ENCODE measurements around the gene C5orf52.
"Not testable (repeated sequence)": the region's sequence is repeated elsewhere in the genome, so short reads cannot be mapped to it uniquely, and the experiment has no call there.

The C5orf52 gene

GRCh38 chr5:157677931-157678330 lies 6.6 kb downstream of the C5orf52 start:
- no peak for DNase-seq (ENCODE audit: low spot score)

GRCh38 chr5:157679801-157680200 lies 8.5 kb downstream of the C5orf52 start:
- DNase-seq (ENCODE audit: low spot score): no peak

- DNase-seq (ENCODE audit: low spot score): no peak
These were observed 8.9 kb downstream of the C5orf52 start for GRCh38 chr5:157680239-157680638.

GRCh38 chr5:157681048-157681447 lies 9.7 kb downstream of the C5orf52 start:
- DNase-seq (ENCODE audit: low spot score): no peak

DNA sequence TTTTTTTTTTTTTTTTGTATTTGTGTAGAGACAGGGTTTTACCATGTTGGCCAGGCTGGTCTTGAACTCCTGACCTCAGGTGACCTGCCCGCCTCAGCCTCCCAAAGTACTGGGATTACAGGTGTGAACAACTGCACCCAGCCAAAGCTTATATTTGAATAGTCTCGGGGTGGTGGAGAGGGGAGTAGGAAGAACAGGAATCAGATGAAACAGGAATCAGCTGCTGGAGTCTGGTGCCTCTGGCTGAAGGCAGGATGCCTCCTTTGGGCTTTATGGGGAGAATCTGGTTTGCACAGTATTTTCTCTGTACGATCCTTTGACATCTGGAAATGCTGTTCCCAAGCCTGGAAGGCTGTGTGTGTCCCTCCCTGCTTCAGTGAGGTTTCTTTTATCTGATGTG lies 10.9 kb downstream of the C5orf52 start:
- no peak for DNase-seq (ENCODE audit: low spot score)

GRCh38 chr5:157686276-157687197 lies 15.2 kb downstream of the C5orf52 start:
- DNase-seq (ENCODE audit: low spot score): not testable (repeated sequence)

DNA sequence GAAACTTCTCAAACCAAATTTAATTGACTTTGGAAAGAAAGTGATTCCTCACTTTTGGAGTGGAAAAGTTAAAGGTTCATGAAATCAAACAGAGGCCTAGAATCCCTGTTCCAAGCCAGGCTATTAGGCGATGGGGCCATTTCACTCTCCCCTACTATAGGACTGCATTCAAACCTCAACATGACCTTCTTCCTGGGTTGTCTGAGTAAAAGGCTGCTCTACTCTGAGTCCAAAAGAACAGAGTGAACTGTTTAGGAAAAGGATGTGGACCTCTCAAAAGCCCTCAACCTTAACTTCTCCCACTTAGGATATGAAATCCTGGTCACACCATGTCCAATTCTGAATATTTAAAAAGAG lies 15.8 kb downstream of the C5orf52 start:
- no peak for DNase-seq (ENCODE audit: low spot score)

- no peak for DNase-seq (ENCODE audit: low spot score)
These were observed 18.8 kb downstream of the C5orf52 start for GRCh38 chr5:157689942-157690689.

- DNase-seq (ENCODE audit: low spot score): no peak
These were observed 19.5 kb downstream of the C5orf52 start for GRCh38 chr5:157690690-157691433.

- not testable (repeated sequence) for DNase-seq (ENCODE audit: low spot score)
These were observed 22.5 kb downstream of the C5orf52 start for GRCh38 chr5:157693816-157694215.

- not testable (repeated sequence) for DNase-seq (ENCODE audit: low spot score)
These were observed 24.8 kb downstream of the C5orf52 start for GRCh38 chr5:157696154-157696553.

DNA sequence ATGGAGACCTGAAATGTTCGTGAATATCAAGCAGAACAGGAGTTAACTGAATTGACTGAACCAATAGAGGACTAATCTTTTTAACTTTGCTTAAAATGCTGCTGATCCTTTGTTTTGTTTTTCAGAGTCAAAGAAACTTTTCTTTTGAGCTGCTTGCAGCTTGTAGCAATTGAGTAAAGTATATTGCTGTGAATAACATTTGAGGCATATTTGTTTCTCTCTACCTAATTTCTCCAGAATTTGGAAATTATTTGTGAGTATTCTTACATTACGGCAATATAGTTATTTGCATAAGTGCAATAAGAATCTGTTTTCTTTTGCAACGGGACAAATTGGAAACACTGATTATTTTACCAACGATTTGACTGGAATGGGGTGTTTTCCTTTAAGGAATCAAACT lies 27.3 kb downstream of the C5orf52 start:
- not testable (repeated sequence) for DNase-seq (ENCODE audit: low spot score)

DNA sequence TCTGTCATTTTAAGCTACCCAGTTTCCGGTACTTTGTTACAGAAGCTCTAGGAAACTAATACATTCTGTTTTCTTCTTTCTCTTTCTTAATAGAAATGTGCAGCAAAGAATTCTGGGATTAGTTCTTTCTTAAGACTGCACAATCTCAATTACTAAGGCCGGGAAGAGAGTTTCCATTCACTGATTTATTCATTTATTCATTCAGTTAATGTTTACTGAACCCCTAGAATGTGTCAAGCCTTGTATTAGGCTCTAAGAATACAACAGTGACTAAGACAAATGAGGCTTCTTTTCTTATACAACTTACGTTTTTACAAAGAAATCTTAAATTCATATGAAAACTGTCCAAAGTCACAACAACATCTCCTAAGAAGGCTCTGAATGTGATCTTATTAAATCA lies 32.4 kb downstream of the C5orf52 start:
- DNase-seq (ENCODE audit: low spot score): no peak

GRCh38 chr5:157708866-157709265 lies 37.5 kb downstream of the C5orf52 start:
- no peak for DNase-seq (ENCODE audit: low spot score)

DNA sequence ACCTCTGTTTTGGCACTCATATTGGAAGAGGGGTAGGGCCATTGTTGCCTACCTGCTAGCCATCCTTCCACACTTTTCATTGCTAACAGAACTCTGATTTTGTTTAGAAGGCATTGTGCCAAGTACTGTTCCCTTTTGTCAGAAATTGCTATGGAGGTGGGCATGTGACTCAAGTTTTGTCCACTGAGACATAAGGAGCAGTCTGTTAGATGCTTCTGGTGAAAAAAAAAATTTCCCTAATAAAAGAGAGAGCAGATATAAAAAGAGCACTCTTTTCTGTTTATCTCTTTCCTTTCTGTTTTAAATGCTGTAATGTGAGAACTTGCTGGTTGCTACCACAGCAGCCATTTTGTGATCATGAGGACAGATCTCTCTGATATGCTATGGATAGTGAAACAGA lies 38.0 kb downstream of the C5orf52 start:
- no peak for DNase-seq (ENCODE audit: low spot score)

DNA sequence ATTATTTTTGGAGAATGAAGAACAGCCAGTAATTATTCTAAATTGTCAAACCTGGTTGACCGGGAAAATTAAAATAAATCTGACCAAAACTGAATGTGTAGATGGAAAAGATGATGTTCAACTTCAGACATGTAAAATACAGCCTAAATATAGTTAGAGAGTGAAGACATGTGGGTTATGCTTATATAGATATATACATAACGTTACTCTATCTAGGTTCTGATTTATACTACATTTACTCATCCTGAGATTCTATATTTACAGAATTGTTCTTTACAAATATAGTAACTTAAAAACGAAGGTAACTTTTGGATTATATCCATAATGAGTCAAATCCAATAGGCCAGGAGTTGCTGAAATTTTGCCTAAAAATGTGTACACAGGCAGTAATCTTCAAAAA lies 39.1 kb downstream of the C5orf52 start:
- no peak for DNase-seq (ENCODE audit: low spot score)

DNA sequence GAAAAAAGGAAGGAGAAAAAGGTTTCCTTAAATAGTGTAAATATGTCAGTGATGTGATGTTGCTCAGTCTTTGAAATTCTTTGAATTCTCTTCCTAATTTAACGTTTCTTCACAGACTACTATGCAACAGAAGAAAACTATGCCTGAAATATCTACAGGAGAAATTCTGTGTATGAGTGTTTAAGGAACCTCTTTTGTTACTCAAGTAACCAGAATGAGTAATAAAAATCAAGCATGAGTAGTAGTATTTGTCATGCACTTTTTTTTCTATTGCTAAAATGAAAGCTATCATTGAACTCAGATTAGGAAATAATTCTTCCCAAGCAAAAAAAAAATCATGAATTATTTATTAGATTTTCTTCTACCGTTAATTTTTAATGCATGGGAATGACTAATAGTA lies 39.5 kb downstream of the C5orf52 start:
- DNase-seq (ENCODE audit: low spot score): no peak

DNA sequence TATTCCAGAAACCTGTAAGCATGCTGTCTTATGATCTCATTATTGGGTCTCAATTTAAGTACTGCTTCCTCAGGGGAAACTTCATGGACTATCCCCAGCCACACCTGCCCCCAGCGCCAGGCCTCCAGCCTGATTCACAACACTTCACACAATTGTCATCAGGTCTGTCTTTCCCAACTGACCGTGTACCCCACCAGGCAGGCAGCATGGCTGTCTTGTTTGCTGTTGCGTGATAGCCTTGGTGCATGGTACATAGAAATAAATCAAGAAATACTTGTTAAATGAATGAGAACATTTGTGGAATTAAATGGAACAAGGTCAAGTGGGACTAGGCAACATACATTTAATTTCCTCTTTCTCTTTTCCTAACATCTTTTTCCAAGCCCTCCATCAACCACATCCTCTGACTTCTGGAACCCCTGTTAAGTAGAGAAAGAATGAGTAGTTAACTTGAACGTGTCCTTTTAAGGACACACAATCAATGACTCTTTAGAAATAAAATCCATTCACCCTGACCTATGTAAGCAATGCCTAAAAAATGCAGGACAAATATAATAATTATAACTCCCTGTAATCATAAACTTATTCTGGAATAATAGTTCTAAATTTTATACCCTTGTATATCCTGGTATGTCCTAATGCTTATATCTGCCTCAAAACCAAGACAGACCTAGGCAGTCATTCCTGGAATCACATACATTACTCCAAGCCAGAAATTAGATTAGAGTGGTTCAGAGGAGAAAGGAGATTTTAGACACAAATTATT lies 42.7 kb downstream of the C5orf52 start:
- DNase-seq (ENCODE audit: low spot score): no peak

DNA sequence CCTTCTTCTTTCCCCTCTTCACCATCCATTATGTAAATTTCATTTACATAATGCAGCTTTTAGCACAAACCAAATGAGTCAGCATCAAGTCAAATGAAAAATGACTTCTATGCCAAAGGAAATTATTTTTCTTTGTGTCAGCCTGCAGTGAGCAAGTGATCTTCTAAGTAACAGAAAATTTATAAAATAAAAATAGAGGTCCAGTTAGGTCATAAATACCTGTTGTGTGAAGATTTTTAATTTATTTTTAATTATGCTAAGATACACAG lies 43.2 kb downstream of the C5orf52 start:
- no peak for DNase-seq (ENCODE audit: low spot score)

DNA sequence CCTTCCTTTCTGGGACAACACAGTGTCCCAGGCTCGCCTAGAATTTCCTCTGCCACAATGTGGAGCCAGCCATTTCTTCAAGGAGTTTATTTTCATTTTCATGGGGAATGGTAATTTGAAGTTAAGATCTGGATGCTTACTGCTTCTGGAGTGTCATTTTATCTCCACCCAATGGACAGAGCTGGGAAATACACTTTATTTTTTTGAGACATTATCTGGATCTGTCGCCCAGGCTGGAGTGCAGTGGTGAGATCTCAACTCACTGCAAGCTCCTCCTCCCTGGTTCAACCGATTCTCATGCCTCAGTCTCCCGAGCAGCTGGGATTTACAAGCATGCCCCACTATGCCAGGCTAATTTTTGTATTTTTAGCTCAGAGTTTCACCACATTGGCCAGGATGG lies 47.2 kb downstream of the C5orf52 start:
- DNase-seq (ENCODE audit: low spot score): peak; percentile 83

DNA sequence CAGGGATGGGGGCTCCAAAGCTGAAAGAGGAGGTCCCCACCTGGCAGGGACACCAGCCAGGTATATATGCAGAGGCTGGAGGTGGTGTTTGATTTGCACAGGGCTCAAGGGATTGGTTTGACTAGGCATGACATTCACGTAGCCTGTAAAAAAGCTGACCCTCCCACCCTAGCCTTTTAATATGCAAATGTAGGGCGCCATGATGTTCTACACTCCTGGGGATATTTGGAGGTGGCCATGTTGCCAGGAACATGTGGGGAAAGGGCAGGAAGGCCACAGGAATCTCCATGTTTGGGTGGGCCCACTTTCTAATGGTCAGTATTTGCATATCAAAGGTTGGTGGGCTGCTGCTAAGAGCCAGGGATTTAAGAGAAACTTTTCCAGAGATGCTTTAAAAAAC lies 47.9 kb downstream of the C5orf52 start:
- DNase-seq (ENCODE audit: low spot score): no peak

DNA sequence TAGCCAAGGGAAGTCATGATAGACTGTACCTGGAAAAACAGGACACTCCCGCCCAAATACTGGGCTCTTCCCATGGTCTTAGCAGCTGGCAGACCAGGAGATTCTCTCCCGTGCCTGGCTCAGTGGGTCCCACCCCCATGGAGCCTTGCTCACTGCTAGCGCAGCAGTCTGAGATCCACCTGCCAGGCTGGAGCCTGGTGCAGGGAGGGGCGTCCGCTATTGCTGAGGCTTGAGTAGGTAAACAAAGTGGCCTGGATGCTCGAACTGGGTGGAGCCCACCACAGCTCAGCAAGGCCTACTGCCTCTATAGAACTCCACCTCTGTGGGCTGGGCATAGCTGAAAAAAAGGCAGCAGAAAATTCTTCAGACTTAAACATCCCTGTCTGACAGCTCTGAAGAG lies 49.8 kb downstream of the C5orf52 start:
- DNase-seq (ENCODE audit: low spot score): no peak
